Measurements from ENCODE around the gene IL17RD.

DNA sequence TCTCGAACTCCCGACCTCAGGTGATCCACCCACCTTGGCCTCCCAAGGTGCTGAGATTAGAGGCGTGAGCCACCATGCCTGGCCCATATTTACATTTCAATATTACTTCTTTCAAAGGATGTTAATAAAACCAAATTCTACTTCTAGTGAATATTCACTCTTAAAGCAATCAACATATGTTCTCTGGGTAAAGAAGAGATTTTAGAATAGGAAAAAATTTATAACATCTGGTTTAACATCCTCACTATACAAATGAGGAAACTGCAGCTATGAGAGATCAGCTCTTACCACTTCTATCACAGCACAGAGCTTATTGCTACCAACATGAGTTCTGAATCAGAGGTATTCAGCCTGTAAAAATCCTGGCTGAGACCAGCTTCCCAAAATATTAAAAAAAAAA is 48.7 kb downstream of the IL17RD start:
- TF ChIP-seq SP1 (CRISPR knock-in tag; IDR thresholded peaks at IDR 0.05): no peak
- TF ChIP-seq NBN (IDR thresholded peaks at IDR 0.05; ENCODE audit: low read depth): no peak
- TF ChIP-seq TEAD4 (IDR thresholded peaks at IDR 0.05; ENCODE audit: low read length): no peak
- no peak for TF ChIP-seq TEAD4 (CRISPR knock-in tag; IDR thresholded peaks at IDR 0.05; ENCODE audit: borderline replicate concordance)
- TF ChIP-seq PRPF4 (IDR thresholded peaks at IDR 0.05; ENCODE audit: insufficient read depth, low read depth, low read length, poor library complexity, severe bottlenecking): no peak
- TF ChIP-seq MCM2 (IDR thresholded peaks at IDR 0.05; ENCODE audit: low read depth): no peak
- no peak for TF ChIP-seq ZFP1 (CRISPR knock-in tag; IDR thresholded peaks at IDR 0.05)
- no peak for TF ChIP-seq NFRKB (IDR thresholded peaks at IDR 0.05; ENCODE audit: low read depth)

Data from K562 (cell line).